HepG2 (cell line): Measurements from ENCODE around the gene RAPGEF2. TPM values are rescaled to one million over a fixed set of nuclear protein-coding genes. Genes with fewer than 3 reads are reported as not detected.

Experiments
- AHDC1 ChIP-seq: sonication (generic); formaldehyde crosslinking; IDR thresholded peaks from 2 replicates; pipeline ENCODE4 v1.5.1; 2020; ENCODE audit warnings: mild to moderate bottlenecking, missing genetic modification reagents, borderline replicate concordance
- AHR ChIP-seq: IDR thresholded peaks from 2 replicates; pipeline ENCODE4 v1.6.1; 2018; ENCODE audit warnings: missing genetic modification reagents, missing compliant biosample characterization
- EP300 ChIP-seq, 3 experiments: sonication (generic) in 1 of 3; formaldehyde crosslinking in 1 of 3; IDR thresholded peaks; 2 replicates each; pipeline versions ENCODE4 v1.5.1 to v1.6.1; 2011 to 2020; ENCODE audit warnings: low read depth in 2 of 3, low read length in 2 of 3, borderline replicate concordance in 1 of 3, improper control_type of control experiment in 1 of 3, mild to moderate bottlenecking in 1 of 3, missing genetic modification reagents in 1 of 3, moderate library complexity in 1 of 3
- NCOA2 ChIP-seq: sonication (generic); formaldehyde crosslinking; IDR thresholded peaks from 2 replicates; pipeline ENCODE4 v1.8.0; 2022; ENCODE audit warnings: inconsistent platforms
- NFIC ChIP-seq: IDR thresholded peaks from 2 replicates; pipeline ENCODE4 v1.6.1; 2012; ENCODE audit warnings: mild to moderate bottlenecking, low read length, inconsistent platforms
- SOX13 ChIP-seq, 3 experiments: fragments of 450-650 bp in 1 of 3; sonication (generic) in 1 of 3; formaldehyde crosslinking in 1 of 3; IDR thresholded peaks in 2 of 3; conservative IDR thresholded peaks in 1 of 3; 2 replicates each; pipeline versions ENCODE4 v1.5.0 to v1.6.1; 2016 to 2020; ENCODE audit warnings: antibody characterized with exemption in 1 of 3, mild to moderate bottlenecking in 1 of 3, missing compliant biosample characterization in 1 of 3, missing genetic modification reagents in 1 of 3, moderate library complexity in 1 of 3
- SOX5 ChIP-seq: IDR thresholded peaks from 2 replicates; pipeline ENCODE4 v1.6.1; 2016; ENCODE audit warnings: borderline replicate concordance
- SOX6 ChIP-seq, 2 experiments: fragments of 450-650 bp in 1 of 2; sonication (generic) in 1 of 2; formaldehyde crosslinking in 1 of 2; IDR thresholded peaks; 2 replicates each; pipeline versions ENCODE4 v1.4.0 to v1.6.1; 2017 to 2020; ENCODE audit warnings: antibody characterized with exemption in 1 of 2, mild to moderate bottlenecking in 1 of 2, missing genetic modification reagents in 1 of 2
- ZBTB26 ChIP-seq: IDR thresholded peaks from 2 replicates; pipeline ENCODE4 v1.6.1; 2016; ENCODE audit warnings: missing compliant biosample characterization, missing genetic modification reagents, borderline replicate concordance
- ZGPAT ChIP-seq: IDR thresholded peaks from 2 replicates; pipeline ENCODE4 v1.6.1; 2016; ENCODE audit warnings: mild to moderate bottlenecking
- ZNF615 ChIP-seq: sonication (generic); formaldehyde crosslinking; IDR thresholded peaks from 2 replicates; pipeline ENCODE4 v1.5.0; 2020; ENCODE audit warnings: mild to moderate bottlenecking, missing genetic modification reagents, borderline replicate concordance
- polyA plus RNA-seq, 8 experiments: library from polyadenylated mRNA; depleted of rRNA in 3 of 8; stranded (reverse) in 7 of 8; unstranded in 1 of 8; fragments of >200 nt; fragmentation: Illumina TruSeq in 4 of 8; extraction: Trizol in 4 of 8; gene quantifications; 2 replicates each; pipeline versions ENCODE4 v1.2.1 to v1.2.3, GENCODE V29; 2011 to 2016; ENCODE audit warnings: low read depth in 4 of 8, missing spikeins in 1 of 8, mixed read lengths in 1 of 8; ENCODE audit not compliant: insufficient read depth in 1 of 8
- total RNA-seq, 5 experiments: library from RNA; depleted of rRNA; stranded (reverse); fragments of >200 nt; fragmentation: Illumina TruSeq; extraction: Trizol; gene quantifications; 2 replicates each; pipeline ENCODE4 v1.2.3, GENCODE V29; 2016; ENCODE audit warnings: low read depth in 1 of 5
- TF ChIP-seq, protein P1 (sequence below): sonication (generic); formaldehyde crosslinking; IDR thresholded peaks from 2 replicates; pipeline ENCODE4 v1.8.0; 2022; ENCODE audit warnings: missing genetic modification reagents, mild to moderate bottlenecking, moderate library complexity, borderline replicate concordance

RAPGEF2 gene
- total and polyA plus RNA-seq, 2 of the 13 experiments (the other 11 are each of a cell fraction or from before 2014, with no cell fraction given) = 19.2 to 23.0 TPM

DNA sequence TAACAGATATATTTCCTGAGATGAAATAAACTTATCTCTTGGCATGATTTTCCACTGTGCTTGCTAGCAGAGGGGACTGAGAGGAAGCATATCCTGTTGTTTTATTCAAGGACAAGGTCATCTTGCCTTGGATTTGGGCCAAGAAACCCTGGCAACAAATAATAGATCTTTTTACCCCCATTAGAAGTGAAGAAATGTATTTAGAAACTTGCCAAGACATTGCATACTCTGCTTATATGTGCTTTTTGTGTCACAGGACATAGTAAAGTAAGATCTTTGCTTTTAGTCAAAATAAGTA lies 170.2 kb downstream of the RAPGEF2 start (continued):
- TF ChIP-seq ZBTB26 (CRISPR knock-in tag) = no peak
- TF ChIP-seq NFIC = peak; percentile 49; the same call in 1 of the 2 replicates
- no peak for TF ChIP-seq ZNF615 (CRISPR knock-in tag)
- TF ChIP-seq, protein P1, sequence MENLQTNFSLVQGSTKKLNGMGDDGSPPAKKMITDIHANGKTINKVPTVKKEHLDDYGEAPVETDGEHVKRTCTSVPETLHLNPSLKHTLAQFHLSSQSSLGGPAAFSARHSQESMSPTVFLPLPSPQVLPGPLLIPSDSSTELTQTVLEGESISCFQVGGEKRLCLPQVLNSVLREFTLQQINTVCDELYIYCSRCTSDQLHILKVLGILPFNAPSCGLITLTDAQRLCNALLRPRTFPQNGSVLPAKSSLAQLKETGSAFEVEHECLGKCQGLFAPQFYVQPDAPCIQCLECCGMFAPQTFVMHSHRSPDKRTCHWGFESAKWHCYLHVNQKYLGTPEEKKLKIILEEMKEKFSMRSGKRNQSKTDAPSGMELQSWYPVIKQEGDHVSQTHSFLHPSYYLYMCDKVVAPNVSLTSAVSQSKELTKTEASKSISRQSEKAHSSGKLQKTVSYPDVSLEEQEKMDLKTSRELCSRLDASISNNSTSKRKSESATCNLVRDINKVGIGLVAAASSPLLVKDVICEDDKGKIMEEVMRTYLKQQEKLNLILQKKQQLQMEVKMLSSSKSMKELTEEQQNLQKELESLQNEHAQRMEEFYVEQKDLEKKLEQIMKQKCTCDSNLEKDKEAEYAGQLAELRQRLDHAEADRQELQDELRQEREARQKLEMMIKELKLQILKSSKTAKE (CRISPR knock-in tag) = no peak
- no peak for TF ChIP-seq AHR
- 0 out of 2 replicates have a peak, but pooled peaks have one; percentile 25 for TF ChIP-seq ZGPAT (CRISPR knock-in tag)
- TF ChIP-seq NCOA2 = peak; percentile 19; the same call in 1 of the 2 replicates
- peak; percentile 50; the same call in 1 of the 2 replicates for TF ChIP-seq AHDC1 (CRISPR knock-in tag)
- TF ChIP-seq SOX6 (IDR thresholded peaks at IDR 0.05) = no peak
- peak; percentile 33; the same call in 1 of the 2 replicates for TF ChIP-seq SOX6 (CRISPR knock-in tag; IDR thresholded peaks at IDR 0.05)
- TF ChIP-seq EP300 (IDR thresholded peaks at IDR 0.05; ENCODE audit: low read depth in 2 of 2, low read length in 2 of 2) = peak in 1 of 2 experiments; percentile 10; a peak in 1 of 4 replicates
- TF ChIP-seq EP300 (CRISPR knock-in tag; IDR thresholded peaks at IDR 0.05; ENCODE audit: borderline replicate concordance) = no peak
- TF ChIP-seq SOX5 = peak; percentile 21; the same call in 1 of the 2 replicates
- no peak for TF ChIP-seq SOX13 (IDR thresholded peaks at IDR 0.05)
- TF ChIP-seq SOX13 (CRISPR knock-in tag; conservative IDR thresholded peaks at IDR 0.05 in 1 of 2, IDR thresholded peaks at IDR 0.05 in 1 of 2) = peak in 1 of 2 experiments; percentile 62; a peak in 1 of 4 replicates
- TF ChIP-seq, all 625 proteins: peak for 11
